Stimulated activated CD4-positive, alpha-beta T cell treated with anti-CD3 and anti-CD28 coated beads, Interleukin-2, amount 100 ng/mL, for 24 hours (primary cell): ENCODE results near the gene NME3.
A peak's percentile ranks its signal among the peaks of the same experiment; 100 is the strongest.
"Not testable (repeated sequence)": the region's sequence is repeated elsewhere in the genome, so short reads cannot be mapped to it uniquely, and the experiment has no call there.

Experiments
- DNase-seq, 2 donors: peaks; one replicate each; pipeline ENCODE4 v3.0.0-alpha.2; 2020

NME3 gene

GRCh38 chr16:1745900-1746692 lies 25.2 kb downstream of the NME3 start:
- no peak for DNase-seq

GRCh38 chr16:1745181-1745899 lies 26.0 kb downstream of the NME3 start:
- no peak for DNase-seq

- no peak for DNase-seq
Measured at GRCh38 chr16:1744338-1744840, 27.0 kb downstream of the NME3 start.

GRCh38 chr16:1743376-1744337 lies 27.7 kb downstream of the NME3 start:
- no peak for DNase-seq

- no peak for DNase-seq
Measured at GRCh38 chr16:1741553-1742165, 29.7 kb downstream of the NME3 start.

- no peak for DNase-seq
Measured at GRCh38 chr16:1740781-1741490, 30.4 kb downstream of the NME3 start.

GRCh38 chr16:1740234-1740633 lies 31.1 kb downstream of the NME3 start:
- no peak for DNase-seq

- DNase-seq: no peak
Measured at GRCh38 chr16:1734816-1735215, 36.5 kb downstream of the NME3 start.

GRCh38 chr16:1734123-1734522 lies 37.2 kb downstream of the NME3 start:
- DNase-seq: no peak

- DNase-seq: not testable (repeated sequence)
Measured at GRCh38 chr16:1732551-1732987, 38.8 kb downstream of the NME3 start.

GRCh38 chr16:1732071-1732470 lies 39.3 kb downstream of the NME3 start:
- no peak for DNase-seq

- DNase-seq: no peak
Measured at GRCh38 chr16:1731603-1732002, 39.7 kb downstream of the NME3 start.

- DNase-seq: no peak
Measured at GRCh38 chr16:1731073-1731472, 40.3 kb downstream of the NME3 start.

GRCh38 chr16:1729445-1729844 lies 41.9 kb downstream of the NME3 start:
- DNase-seq: no peak

- DNase-seq: no peak
Measured at GRCh38 chr16:1729026-1729425, 42.3 kb downstream of the NME3 start.

- no peak for DNase-seq
Measured at GRCh38 chr16:1727651-1728624, 43.4 kb downstream of the NME3 start.

- DNase-seq: no peak
Measured at GRCh38 chr16:1726661-1727502, 44.5 kb downstream of the NME3 start.

GRCh38 chr16:1724491-1724890 lies 46.9 kb downstream of the NME3 start:
- no peak for DNase-seq

- DNase-seq: peak; percentile 38 to 57
Measured at GRCh38 chr16:1723450-1724147, 47.7 kb downstream of the NME3 start.
